ENCODE measurements around the gene GCFC2. TPM values are rescaled to one million over a fixed set of nuclear protein-coding genes. Genes with fewer than 3 reads are reported as not detected.

GCFC2 gene
- total and polyA plus RNA-seq, 2 donors (not counting 3 experiments of a cell fraction or from before 2014, with no cell fraction given) = 5.7 to 20.0 TPM

DNA sequence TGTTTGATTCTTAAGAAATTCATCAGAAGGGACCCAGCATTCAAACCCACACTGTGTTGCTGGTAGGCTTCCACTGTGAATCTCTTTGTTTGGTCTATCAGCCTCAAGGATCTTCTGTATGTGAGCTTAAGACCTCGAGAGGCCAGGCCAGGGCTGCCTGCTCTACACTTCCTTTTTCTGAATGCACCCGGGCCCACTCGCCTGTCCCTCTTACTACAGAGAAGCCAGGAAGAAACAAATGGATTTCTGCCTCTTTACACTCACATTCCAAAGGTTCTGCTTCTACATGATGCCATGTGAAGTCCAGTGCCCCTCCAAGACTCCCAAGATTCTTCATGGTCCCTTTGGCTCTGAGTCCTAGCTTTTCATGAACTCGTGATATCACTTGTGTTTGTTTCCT, 89.5 kb downstream of the GCFC2 start:
- no peaks in the 10 kb centered on the region for H3K79me2 ChIP-seq (ENCODE audit: control insufficient read depth, insufficient read depth, low read length)
- no peaks in the 10 kb centered on the region for H3K9me1 ChIP-seq (replicated peaks; ENCODE audit: control insufficient read depth, extremely low read depth, insufficient read depth, low read length)
- no peak for TF ChIP-seq FOS (IDR thresholded peaks at IDR 0.05; ENCODE audit: borderline replicate concordance, insufficient read depth, low read length)
- no peak for TF ChIP-seq GATA2 (IDR thresholded peaks at IDR 0.05; ENCODE audit: insufficient read depth, insufficient read length, low read depth, low read length)
- TF ChIP-seq POLR2A (IDR thresholded peaks at IDR 0.05; ENCODE audit: low read depth, low read length) = no peak
- no peak for TF ChIP-seq POLR2AphosphoS5 (IDR thresholded peaks at IDR 0.05; ENCODE audit: insufficient read depth, low read depth, low read length)
- TF ChIP-seq MYC (IDR thresholded peaks at IDR 0.05; ENCODE audit: low read depth, low read length) = no peak
- TF ChIP-seq, protein P1, sequence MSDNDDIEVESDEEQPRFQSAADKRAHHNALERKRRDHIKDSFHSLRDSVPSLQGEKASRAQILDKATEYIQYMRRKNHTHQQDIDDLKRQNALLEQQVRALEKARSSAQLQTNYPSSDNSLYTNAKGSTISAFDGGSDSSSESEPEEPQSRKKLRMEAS (IDR thresholded peaks at IDR 0.05; ENCODE audit: insufficient read depth, insufficient read length) = no peak
- TF ChIP-seq CTCF (IDR thresholded peaks at IDR 0.05; ENCODE audit: extremely low read depth in 1 of 2, insufficient read depth in 1 of 2, low read depth in 1 of 2, low read length in 2 of 2) = no peak
- TF ChIP-seq JUN (IDR thresholded peaks at IDR 0.05; ENCODE audit: borderline replicate concordance, insufficient read depth, insufficient read length, low read depth) = no peak
- no peak for TF ChIP-seq EZH2 (IDR thresholded peaks at IDR 0.05; ENCODE audit: borderline replicate concordance, low read depth, low read length, severe bottlenecking)
- H3K27me3 ChIP-seq (ENCODE audit: control insufficient read depth in 2 of 2, insufficient read depth in 2 of 2, low read length in 2 of 2) = peaks cover 0 to 4% of the 10 kb centered on the region in 2 experiments
- FAIRE-seq = no peak
- H3K36me3 ChIP-seq (ENCODE audit: control insufficient read depth in 2 of 2, extremely low read depth in 1 of 2, insufficient read depth in 2 of 2, low read length in 2 of 2) = no peaks in the 10 kb centered on the region
- no peaks in the 10 kb centered on the region for H3K9me3 ChIP-seq (replicated peaks; ENCODE audit: control insufficient read depth, insufficient read depth, low read length)
- H4K20me1 ChIP-seq (replicated peaks; ENCODE audit: control insufficient read depth, extremely low read depth, insufficient read depth, low read length) = no peaks in the 10 kb centered on the region
- CTCF ChIA-PET = interaction anchor here (0.6 to 5.5 kb wide), 5 partner anchors 11 to 557 kb away, joined by 3 to 38 read pairs (median 5); no protein-coding TSS in a partner anchor
- no peak for DNase-seq (ENCODE audit: low read depth, low spot score)
- no peak overlapping the region for H3K4me2 ChIP-seq (ENCODE audit: insufficient read depth, low read length)
- BruUV-seq (replicated peaks) = no TSS peak
- H3K4me3 ChIP-seq (replicated peaks in 1 of 3; ENCODE audit: insufficient read depth in 1 of 3, low read depth in 1 of 3, low read length in 3 of 3) = no peak overlapping the region
- no peak overlapping the region for H2AFZ ChIP-seq (ENCODE audit: low read depth, low read length)
- H3K9ac ChIP-seq (replicated peaks; ENCODE audit: extremely low read depth, insufficient read depth, low read length) = no peak overlapping the region
- peaks cover 16% of the 10 kb centered on the region for H3K4me1 ChIP-seq (ENCODE audit: control insufficient read depth, extremely low read depth, insufficient read depth, low read length)
- POLR2A ChIA-PET = no interaction called here
- dilution Hi-C loops (cut with MboI; ENCODE audit: extremely low pct_ligation_motif_present, low sequenced_read_pairs) (loop anchor here (25.0 kb wide), 1 partner anchor 159 kb away; no protein-coding TSS in a partner anchor), intact Hi-C loops (cut with micrococcal nuclease) (loop anchor here (10.0 kb wide), 1 partner anchor 706 kb away; no protein-coding TSS in a partner anchor)
- H3K27ac ChIP-seq (ENCODE audit: insufficient read depth, low read depth, low read length) = no peak overlapping the region
